Measurements from ENCODE around the gene TMEM86B. TPM values are rescaled to one million over a fixed set of nuclear protein-coding genes. Genes with fewer than 3 reads are reported as not detected.

The TMEM86B gene
- total RNA-seq, 1 donor from 2014 or later: 3.9 TPM

DNA sequence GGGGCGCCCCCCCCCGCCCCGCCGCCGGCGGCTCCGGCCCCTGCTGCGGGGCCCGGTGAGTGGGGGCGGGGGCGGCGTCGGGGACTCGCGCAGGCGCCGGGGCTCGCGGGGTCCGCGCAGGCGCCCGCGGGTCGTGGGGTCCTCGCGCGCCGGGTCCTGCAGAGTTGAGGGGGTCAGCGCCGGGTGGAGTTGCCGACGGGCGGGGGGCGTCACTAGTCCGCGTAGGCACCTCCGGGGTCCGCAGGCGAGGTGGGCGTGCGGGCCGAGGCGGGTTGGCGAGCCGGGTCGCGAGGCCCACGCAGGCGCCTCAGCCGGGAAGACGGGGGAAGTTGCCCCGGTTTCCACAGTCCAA, 29.9 kb upstream of the TMEM86B start:
- peak; percentile 14 for DNase-seq (ENCODE audit: low read depth)
- Histone ChIP-seq H3K4me2 (ENCODE audit: low read length) (peak overlapping the region; percentile 100), H2AFZ (ENCODE audit: low read depth, low read length) (peak overlapping the region; percentile 95)

GRCh38 chr19:55257461-55258420, 29.2 kb upstream of the TMEM86B start:
- peak overlapping the region; percentile 100 for H3K4me2 ChIP-seq (ENCODE audit: low read length)
- H3K27me3 Mint-ChIP-seq (ENCODE audit: low read depth, unreplicated experiment): no peaks in the 10 kb centered on the region
- no peaks in the 10 kb centered on the region for H3K9me3 Mint-ChIP-seq (ENCODE audit: unreplicated experiment)
- no peaks in the 10 kb centered on the region for H3K27me3 ChIP-seq (ENCODE audit: insufficient read depth, low read length)
- peaks cover 33% of the 10 kb centered on the region for H3K4me1 ChIP-seq (ENCODE audit: insufficient read depth, low read length)
- H3K4me3 ChIP-seq (ENCODE audit: insufficient read depth, low read depth, low read length): peak overlapping the region; percentile 85
- no peak overlapping the region for H2AFZ ChIP-seq (ENCODE audit: low read depth, low read length)
- no peak for DNase-seq (ENCODE audit: low read depth)
- H3K9ac ChIP-seq (ENCODE audit: low read length): peak overlapping the region; percentile 96
- H3K9me3 ChIP-seq (ENCODE audit: insufficient read depth, low read depth, low read length): no peaks in the 10 kb centered on the region
- peak overlapping the region; percentile 99 for H3K4me3 Mint-ChIP-seq (ENCODE audit: unreplicated experiment)
- peak overlapping the region; percentile 44 for H3K27ac ChIP-seq (ENCODE audit: low read depth, low read length)
- H3K4me1 Mint-ChIP-seq (ENCODE audit: low read depth, unreplicated experiment): peaks cover 29% of the 10 kb centered on the region
- FAIRE-seq: no peak
- H3K27ac Mint-ChIP-seq (ENCODE audit: unreplicated experiment): peak overlapping the region; percentile 93
- H3K36me3 ChIP-seq (ENCODE audit: insufficient read depth, low read length): no peaks in the 10 kb centered on the region
- TF ChIP-seq, protein P1, sequence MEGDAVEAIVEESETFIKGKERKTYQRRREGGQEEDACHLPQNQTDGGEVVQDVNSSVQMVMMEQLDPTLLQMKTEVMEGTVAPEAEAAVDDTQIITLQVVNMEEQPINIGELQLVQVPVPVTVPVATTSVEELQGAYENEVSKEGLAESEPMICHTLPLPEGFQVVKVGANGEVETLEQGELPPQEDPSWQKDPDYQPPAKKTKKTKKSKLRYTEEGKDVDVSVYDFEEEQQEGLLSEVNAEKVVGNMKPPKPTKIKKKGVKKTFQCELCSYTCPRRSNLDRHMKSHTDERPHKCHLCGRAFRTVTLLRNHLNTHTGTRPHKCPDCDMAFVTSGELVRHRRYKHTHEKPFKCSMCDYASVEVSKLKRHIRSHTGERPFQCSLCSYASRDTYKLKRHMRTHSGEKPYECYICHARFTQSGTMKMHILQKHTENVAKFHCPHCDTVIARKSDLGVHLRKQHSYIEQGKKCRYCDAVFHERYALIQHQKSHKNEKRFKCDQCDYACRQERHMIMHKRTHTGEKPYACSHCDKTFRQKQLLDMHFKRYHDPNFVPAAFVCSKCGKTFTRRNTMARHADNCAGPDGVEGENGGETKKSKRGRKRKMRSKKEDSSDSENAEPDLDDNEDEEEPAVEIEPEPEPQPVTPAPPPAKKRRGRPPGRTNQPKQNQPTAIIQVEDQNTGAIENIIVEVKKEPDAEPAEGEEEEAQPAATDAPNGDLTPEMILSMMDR (IDR thresholded peaks at IDR 0.05; ENCODE audit: insufficient read depth, low read depth, low read length): no peak
- TF ChIP-seq EZH2 (IDR thresholded peaks at IDR 0.05; ENCODE audit: insufficient read depth, low read length): no peak
- peaks cover 60% of the 10 kb centered on the region for H3K79me2 ChIP-seq (ENCODE audit: insufficient read depth, low read length)
- H3K36me3 Mint-ChIP-seq (ENCODE audit: low read depth, unreplicated experiment): peaks cover 4% of the 10 kb centered on the region
- H4K20me1 ChIP-seq (ENCODE audit: insufficient read depth, low read length): peaks cover 55% of the 10 kb centered on the region

More for the DNA sequence above, 29.9 kb upstream of the TMEM86B start:
- H3K27me3 Mint-ChIP-seq (ENCODE audit: low read depth, unreplicated experiment): no peaks in the 10 kb centered on the region
- peaks cover 47% of the 10 kb centered on the region for H4K20me1 ChIP-seq (ENCODE audit: insufficient read depth, low read length)
- H3K79me2 ChIP-seq (ENCODE audit: insufficient read depth, low read length): peaks cover 53% of the 10 kb centered on the region
- peaks cover 5% of the 10 kb centered on the region for H3K36me3 Mint-ChIP-seq (ENCODE audit: low read depth, unreplicated experiment)
- peaks cover 33% of the 10 kb centered on the region for H3K4me1 ChIP-seq (ENCODE audit: insufficient read depth, low read length)
- H3K4me3 ChIP-seq (ENCODE audit: insufficient read depth, low read depth, low read length): peak overlapping the region; percentile 85
- H3K4me1 Mint-ChIP-seq (ENCODE audit: low read depth, unreplicated experiment): peaks cover 29% of the 10 kb centered on the region
- H3K27ac Mint-ChIP-seq (ENCODE audit: unreplicated experiment): no peak overlapping the region
- no peaks in the 10 kb centered on the region for H3K36me3 ChIP-seq (ENCODE audit: insufficient read depth, low read length)
- H3K9ac ChIP-seq (ENCODE audit: low read length): peak overlapping the region; percentile 96
- H3K9me3 Mint-ChIP-seq (ENCODE audit: unreplicated experiment): no peaks in the 10 kb centered on the region
- FAIRE-seq: no peak
- TF ChIP-seq EZH2 (IDR thresholded peaks at IDR 0.05; ENCODE audit: insufficient read depth, low read length): no peak
- TF ChIP-seq, protein P1 (IDR thresholded peaks at IDR 0.05; ENCODE audit: insufficient read depth, low read depth, low read length): no peak
- H3K4me3 Mint-ChIP-seq (ENCODE audit: unreplicated experiment): peak overlapping the region; percentile 69
- H3K9me3 ChIP-seq (ENCODE audit: insufficient read depth, low read depth, low read length): no peaks in the 10 kb centered on the region
- H3K27me3 ChIP-seq (ENCODE audit: insufficient read depth, low read length): no peaks in the 10 kb centered on the region
- peak overlapping the region; percentile 94 for H3K27ac ChIP-seq (ENCODE audit: low read depth, low read length)
